SK-N-SH (cell line): Measurements from ENCODE around the gene ITPRID1.

Experiments
- FOSL2 ChIP-seq: IDR thresholded peaks from 2 replicates; pipeline ENCODE4 v1.4.0; 2012; ENCODE audit warnings: low read depth, mild to moderate bottlenecking, moderate library complexity, borderline replicate concordance
- NRF1 ChIP-seq: IDR thresholded peaks from 2 replicates; pipeline ENCODE4 v1.6.1; 2012; ENCODE audit warnings: low read depth, mild to moderate bottlenecking, low read length
- RAD21 ChIP-seq: IDR thresholded peaks from 2 replicates; pipeline ENCODE4 v1.6.1; 2012; ENCODE audit warnings: mild to moderate bottlenecking, low read length
- RCOR1 ChIP-seq: fragments of 150-350 bp; IDR thresholded peaks from 2 replicates; pipeline ENCODE4 v1.6.1; 2017; ENCODE audit warnings: antibody characterized with exemption, low read length
- RFX5 ChIP-seq: IDR thresholded peaks from 2 replicates; pipeline ENCODE4 v1.6.1; 2012; ENCODE audit warnings: mild to moderate bottlenecking, improper control_type of control experiment, low read length
- TEAD4 ChIP-seq: IDR thresholded peaks from 2 replicates; pipeline ENCODE4 v1.4.0; 2012; ENCODE audit warnings: mild to moderate bottlenecking, borderline replicate concordance; ENCODE audit not compliant: insufficient read depth
- TF ChIP-seq, protein P1 (sequence below): fragments of 200-600 bp; sonication (generic); IDR thresholded peaks from 2 replicates; pipeline ENCODE4 v1.6.1; 2017; ENCODE audit warnings: antibody characterized with exemption, mild to moderate bottlenecking, moderate library complexity
- TF ChIP-seq, protein P2 (sequence below): IDR thresholded peaks from 2 replicates; pipeline ENCODE4 v1.4.0; 2012; ENCODE audit warnings: low read depth
- TF ChIP-seq, protein P3 (sequence below): IDR thresholded peaks from 2 replicates; pipeline ENCODE4 v1.4.0; 2012; ENCODE audit warnings: low read depth, borderline replicate concordance

DNA sequence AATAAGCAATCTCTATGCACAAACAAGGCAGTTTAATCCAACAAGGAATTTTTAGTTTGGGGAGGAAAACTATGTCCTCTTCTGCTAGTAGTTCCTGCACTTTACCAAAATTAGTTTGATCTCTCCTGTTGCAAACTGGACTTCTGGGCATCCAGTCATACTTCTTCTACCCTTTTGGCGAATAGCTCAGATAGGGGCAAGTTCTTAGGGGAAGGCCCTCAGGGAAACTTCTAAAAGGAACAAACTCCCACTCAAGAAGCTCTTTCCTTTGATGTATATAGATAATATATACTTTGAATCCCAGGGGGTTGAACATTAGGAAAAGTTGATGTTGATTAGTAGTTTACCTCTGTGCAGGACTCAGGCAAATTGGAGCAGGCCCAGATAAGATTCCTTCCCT lies 151.7 kb downstream of the ITPRID1 start:
- TF ChIP-seq, protein P1, sequence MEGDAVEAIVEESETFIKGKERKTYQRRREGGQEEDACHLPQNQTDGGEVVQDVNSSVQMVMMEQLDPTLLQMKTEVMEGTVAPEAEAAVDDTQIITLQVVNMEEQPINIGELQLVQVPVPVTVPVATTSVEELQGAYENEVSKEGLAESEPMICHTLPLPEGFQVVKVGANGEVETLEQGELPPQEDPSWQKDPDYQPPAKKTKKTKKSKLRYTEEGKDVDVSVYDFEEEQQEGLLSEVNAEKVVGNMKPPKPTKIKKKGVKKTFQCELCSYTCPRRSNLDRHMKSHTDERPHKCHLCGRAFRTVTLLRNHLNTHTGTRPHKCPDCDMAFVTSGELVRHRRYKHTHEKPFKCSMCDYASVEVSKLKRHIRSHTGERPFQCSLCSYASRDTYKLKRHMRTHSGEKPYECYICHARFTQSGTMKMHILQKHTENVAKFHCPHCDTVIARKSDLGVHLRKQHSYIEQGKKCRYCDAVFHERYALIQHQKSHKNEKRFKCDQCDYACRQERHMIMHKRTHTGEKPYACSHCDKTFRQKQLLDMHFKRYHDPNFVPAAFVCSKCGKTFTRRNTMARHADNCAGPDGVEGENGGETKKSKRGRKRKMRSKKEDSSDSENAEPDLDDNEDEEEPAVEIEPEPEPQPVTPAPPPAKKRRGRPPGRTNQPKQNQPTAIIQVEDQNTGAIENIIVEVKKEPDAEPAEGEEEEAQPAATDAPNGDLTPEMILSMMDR: no peak
- TF ChIP-seq TEAD4 (no peak), RAD21 (no peak), RFX5 (no peak), RCOR1 (no peak), FOSL2 (no peak), NRF1 (no peak)
- TF ChIP-seq, protein P2, sequence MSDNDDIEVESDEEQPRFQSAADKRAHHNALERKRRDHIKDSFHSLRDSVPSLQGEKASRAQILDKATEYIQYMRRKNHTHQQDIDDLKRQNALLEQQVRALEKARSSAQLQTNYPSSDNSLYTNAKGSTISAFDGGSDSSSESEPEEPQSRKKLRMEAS: no peak
- TF ChIP-seq, protein P3, sequence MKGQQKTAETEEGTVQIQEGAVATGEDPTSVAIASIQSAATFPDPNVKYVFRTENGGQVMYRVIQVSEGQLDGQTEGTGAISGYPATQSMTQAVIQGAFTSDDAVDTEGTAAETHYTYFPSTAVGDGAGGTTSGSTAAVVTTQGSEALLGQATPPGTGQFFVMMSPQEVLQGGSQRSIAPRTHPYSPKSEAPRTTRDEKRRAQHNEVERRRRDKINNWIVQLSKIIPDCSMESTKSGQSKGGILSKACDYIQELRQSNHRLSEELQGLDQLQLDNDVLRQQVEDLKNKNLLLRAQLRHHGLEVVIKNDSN: no peak
